Calu3 (cell line): Measurements from ENCODE around the gene ZNF146. TPM values are rescaled to one million over a fixed set of nuclear protein-coding genes. Genes with fewer than 3 reads are reported as not detected.
A peak's percentile ranks its signal among the peaks of the same experiment; 100 is the strongest.
"Not testable (repeated sequence)": the region's sequence is repeated elsewhere in the genome, so short reads cannot be mapped to it uniquely, and the experiment has no call there.

Experiments
- Bru-seq: library from RNA; stranded (reverse); fragments of 400-500 nt; gene quantifications from one replicate; lab custom pipeline; 2021; lab: Mats Ljungman, UMichigan
- BruChase-seq, 2 experiments: library from RNA; stranded (reverse); fragments of 400-500 nt; gene quantifications; one replicate each; lab custom pipeline; 2021; lab: Mats Ljungman, UMichigan
- BruUV-seq: library from RNA; stranded (reverse); fragments of 400-500 nt; replicated peaks from 2 replicates; lab custom pipeline; 2021; lab: Mats Ljungman, UMichigan
- CTCF ChIA-PET: fragments of 300-600 bp; sonication (Branson Sonifier 250); formaldehyde crosslinking; loops from one replicate; lab custom pipeline; 2022; ENCODE audit warnings: antibody characterized with exemption; lab: Charles Lee
- DNase-seq: peaks from one replicate; pipeline ENCODE4 v3.0.0; 2022
- H3K27ac Mint-ChIP-seq: one replicate; pipeline ENCODE4 v1.8.0; 2022; ENCODE audit warnings: mixed read lengths; ENCODE audit not compliant: unreplicated experiment
- H3K27me3 Mint-ChIP-seq: one replicate; pipeline ENCODE4 v1.8.0; 2022; ENCODE audit warnings: mixed read lengths; ENCODE audit not compliant: unreplicated experiment
- H3K36me3 Mint-ChIP-seq: one replicate; pipeline ENCODE4 v1.8.0; 2022; ENCODE audit warnings: mild to moderate bottlenecking, moderate library complexity, mixed read lengths; ENCODE audit not compliant: insufficient read depth, unreplicated experiment
- H3K4me1 Mint-ChIP-seq: one replicate; pipeline ENCODE4 v1.8.0; 2022; ENCODE audit warnings: mild to moderate bottlenecking, low read depth, mixed read lengths; ENCODE audit not compliant: unreplicated experiment
- H3K4me3 Mint-ChIP-seq: one replicate; pipeline ENCODE4 v1.8.0; 2022; ENCODE audit warnings: mild to moderate bottlenecking, low read depth, moderate library complexity, mixed read lengths; ENCODE audit not compliant: unreplicated experiment
- H3K9me3 Mint-ChIP-seq: one replicate; pipeline ENCODE4 v1.8.0; 2022; ENCODE audit warnings: low read depth, mixed read lengths; ENCODE audit not compliant: unreplicated experiment
- intact Hi-C: fragments of 100-400 bp; cut with micrococcal nuclease; formaldehyde crosslinking; loops from one replicate; pipeline ENCODE4 v1.10.0; 2022; ENCODE audit not compliant: unreplicated experiment
- long read RNA-seq: library from polyadenylated mRNA; stranded (forward); transcript quantifications from one replicate; pipeline ENCODE4 v2.0.0, GENCODE V29; 2022
- total RNA-seq: library from RNA; stranded (reverse); gene quantifications from 2 replicates; pipeline ENCODE4 v1.2.3, GENCODE V29; 2022
- TF ChIP-seq, protein P1 (sequence below): fragments of 200-600 bp; IDR thresholded peaks from one replicate; pipeline ENCODE4 v1.8.0; 2022; ENCODE audit warnings: antibody characterized with exemption; ENCODE audit not compliant: unreplicated experiment

ZNF146 gene
- total RNA-seq (112 and 123 TPM in 2 replicates), Bru-seq, nascent RNA (percentile 98 among the genes with signal in this experiment), BruChase-seq, experiment 1, labeled RNA remaining after a 6-hour chase (percentile 97 among the genes with signal in this experiment), BruChase-seq, experiment 2, labeled RNA remaining after a 2-hour chase (percentile 99 among the genes with signal in this experiment)
- long read RNA-seq, transcript ZNF146-205 (3 exons, 533 nt), result minor isoform, 8 of 105 reads
- long read RNA-seq, transcript ZNF146-202 (3 exons, 3,780 nt), result minor isoform, 16 of 105 reads
- long read RNA-seq, transcript ZNF146-201 (4 exons, 3,326 nt), result major isoform, 30 of 105 reads
- long read RNA-seq, partial matches to known transcripts, result 0 of 105 reads
- long read RNA-seq, other reads (novel, unspliced or antisense), result 47 of 105 reads

DNA sequence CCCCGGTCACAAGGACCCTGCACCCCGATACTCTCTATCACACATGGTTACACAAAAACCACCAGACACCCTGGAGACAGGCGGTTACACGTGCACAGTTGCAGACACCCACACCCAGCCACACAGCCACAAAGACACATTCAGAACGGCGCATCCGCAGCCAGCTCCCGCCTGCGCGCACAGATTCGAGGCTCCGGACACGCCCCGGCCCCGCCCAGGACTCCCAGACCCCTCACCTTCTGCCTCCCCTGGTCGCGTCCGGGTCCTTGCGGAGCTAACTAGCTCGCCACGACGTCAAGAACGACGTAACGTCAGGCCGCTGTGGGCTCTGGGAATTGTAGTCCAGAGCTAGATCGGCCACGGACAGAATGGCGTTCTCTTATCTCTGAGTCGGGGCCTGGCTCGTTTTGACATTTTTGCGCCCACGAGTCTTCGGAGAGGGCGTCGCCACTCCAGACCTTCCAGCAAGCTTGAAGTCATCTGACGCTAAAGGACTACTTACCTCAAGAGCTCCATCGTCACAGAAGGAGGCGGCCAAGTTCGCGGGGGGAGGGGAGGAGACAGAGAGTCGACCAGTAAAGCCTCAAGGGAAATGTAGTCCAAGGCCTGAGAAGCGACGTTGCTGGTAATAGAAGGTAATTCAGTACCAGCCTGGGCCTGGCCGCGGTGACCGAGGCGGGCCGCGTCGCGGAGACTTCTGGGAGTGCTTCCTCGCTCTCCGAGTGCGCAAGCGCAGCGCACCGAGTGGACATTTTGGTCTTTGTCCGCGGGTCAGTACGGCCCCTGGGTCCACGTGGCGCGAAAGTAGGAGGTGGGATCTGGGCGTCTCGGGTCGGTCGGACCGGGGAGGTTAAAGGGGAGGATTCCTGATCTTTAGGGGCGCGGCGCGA, at the start of gene ZNF146, which contains the start of gene ZNF565:
ZNF146 (plus strand) TSS at position 721 of the 890 bp plus-strand sequence. CDS start 21,335 bp downstream, outside the sequence.
ZNF565 (minus strand) TSS at position 280 of the 890 bp plus-strand sequence. CDS start 12,680 bp downstream, outside the sequence.
- intact Hi-C loops, result loop anchor here (5.0 kb wide), 1 partner anchor 473 kb away; the partner anchor contains the start of gene ZNF567
- peak; percentile 97 for DNase-seq
- CTCF ChIA-PET, result interaction anchor here (0.8 to 1.2 kb wide), 3 partner anchors 10 to 224 kb away, joined by 4 to 6 read pairs (median 4); no protein-coding TSS in a partner anchor
- Mint-ChIP-seq H3K4me3 (no peak within 1 kb of the TSS), H3K36me3 (peaks cover 30% of the 10 kb centered on the region), H3K27ac (no peak within 1 kb of the TSS), H3K4me1 (no peaks in the 10 kb centered on the region), H3K27me3 (no peaks in the 10 kb centered on the region), H3K9me3 (peaks cover 7% of the 10 kb centered on the region)
- no TSS peak for BruUV-seq
- TF ChIP-seq, protein P1, sequence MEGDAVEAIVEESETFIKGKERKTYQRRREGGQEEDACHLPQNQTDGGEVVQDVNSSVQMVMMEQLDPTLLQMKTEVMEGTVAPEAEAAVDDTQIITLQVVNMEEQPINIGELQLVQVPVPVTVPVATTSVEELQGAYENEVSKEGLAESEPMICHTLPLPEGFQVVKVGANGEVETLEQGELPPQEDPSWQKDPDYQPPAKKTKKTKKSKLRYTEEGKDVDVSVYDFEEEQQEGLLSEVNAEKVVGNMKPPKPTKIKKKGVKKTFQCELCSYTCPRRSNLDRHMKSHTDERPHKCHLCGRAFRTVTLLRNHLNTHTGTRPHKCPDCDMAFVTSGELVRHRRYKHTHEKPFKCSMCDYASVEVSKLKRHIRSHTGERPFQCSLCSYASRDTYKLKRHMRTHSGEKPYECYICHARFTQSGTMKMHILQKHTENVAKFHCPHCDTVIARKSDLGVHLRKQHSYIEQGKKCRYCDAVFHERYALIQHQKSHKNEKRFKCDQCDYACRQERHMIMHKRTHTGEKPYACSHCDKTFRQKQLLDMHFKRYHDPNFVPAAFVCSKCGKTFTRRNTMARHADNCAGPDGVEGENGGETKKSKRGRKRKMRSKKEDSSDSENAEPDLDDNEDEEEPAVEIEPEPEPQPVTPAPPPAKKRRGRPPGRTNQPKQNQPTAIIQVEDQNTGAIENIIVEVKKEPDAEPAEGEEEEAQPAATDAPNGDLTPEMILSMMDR, result no peak

- DNase-seq, result no peak
- Mint-ChIP-seq H3K27ac (no peak overlapping the region), H3K4me1 (no peaks in the 10 kb centered on the region), H3K4me3 (no peak overlapping the region), H3K27me3 (no peaks in the 10 kb centered on the region), H3K36me3 (peaks cover 43% of the 10 kb centered on the region), H3K9me3 (no peaks in the 10 kb centered on the region)
- BruUV-seq, result no TSS peak
- TF ChIP-seq, protein P1, result no peak
- CTCF ChIA-PET, result interaction anchor here (0.6 to 1.4 kb wide), 2 partner anchors 18 to 41 kb away, joined by 5 to 9 read pairs; no protein-coding TSS in a partner anchor
- intact Hi-C loops, result no loop called here
These were observed 45.7 kb upstream of the ZNF146 start for GRCh38 chr19:36169084-36169760.

- DNase-seq, result no peak
- Mint-ChIP-seq H3K4me1 (no peaks in the 10 kb centered on the region), H3K27me3 (no peaks in the 10 kb centered on the region), H3K27ac (no peak overlapping the region), H3K4me3 (no peak overlapping the region), H3K36me3 (peaks cover 15% of the 10 kb centered on the region), H3K9me3 (no peaks in the 10 kb centered on the region)
- intact Hi-C loops, result loop anchor here (5.0 kb wide), 1 partner anchor 111 kb away; no protein-coding TSS in a partner anchor
- no TSS peak for BruUV-seq
- TF ChIP-seq, protein P1, result no peak
- CTCF ChIA-PET, result interaction anchor here (0.6 to 0.9 kb wide), 4 partner anchors 36 to 275 kb away, joined by 3 to 4 read pairs (median 3); no protein-coding TSS in a partner anchor
These were observed 42.1 kb upstream of the ZNF146 start for GRCh38 chr19:36172852-36173251.

GRCh38 chr19:36173846-36174245, 41.1 kb upstream of the ZNF146 start:
- not testable (repeated sequence) for H3K9me3 Mint-ChIP-seq, H3K4me1 Mint-ChIP-seq, BruUV-seq, H3K27me3 Mint-ChIP-seq, H3K4me3 Mint-ChIP-seq, DNase-seq
- H3K36me3 Mint-ChIP-seq, result peaks cover 11% of the 10 kb centered on the region
- peak overlapping the region; percentile 15 for H3K27ac Mint-ChIP-seq
- intact Hi-C loops, result loop anchor here (5.0 kb wide), 1 partner anchor 112 kb away; no protein-coding TSS in a partner anchor
- CTCF ChIA-PET, result interaction anchor here (0.6 to 0.9 kb wide), 2 partner anchors 54 to 185 kb away, joined by 3 read pairs; no protein-coding TSS in a partner anchor

GRCh38 chr19:36179077-36179476, 35.8 kb upstream of the ZNF146 start:
- not testable (repeated sequence) for BruUV-seq

More at GRCh38 chr19:36179077-36179476, 35.8 kb upstream of the ZNF146 start:
- H3K4me1 Mint-ChIP-seq, H3K9me3 Mint-ChIP-seq, DNase-seq, intact Hi-C loops, H3K27me3 Mint-ChIP-seq, H3K27ac Mint-ChIP-seq, H3K4me3 Mint-ChIP-seq, H3K36me3 Mint-ChIP-seq: not testable (repeated sequence)
- CTCF ChIA-PET, result interaction anchor here (0.9 kb wide), 1 partner anchor 221 kb away, joined by 7 read pairs; no protein-coding TSS in a partner anchor
